Superior temporal gyrus (tissue), 1 donor: ENCODE data around the gene APOB.

ENCODE experiments used
- DNase-seq: peaks from one replicate; pipeline ENCODE4 v3.0.0-alpha.2; 2016; ENCODE audit errors: extremely low spot score

APOB gene

GRCh38 chr2:21043744-21044532 lies at the start of gene APOB:
APOB (minus strand) TSS chr2:21044073; CDS start chr2:21043945, 128 bp downstream.
- no peak for DNase-seq

DNA sequence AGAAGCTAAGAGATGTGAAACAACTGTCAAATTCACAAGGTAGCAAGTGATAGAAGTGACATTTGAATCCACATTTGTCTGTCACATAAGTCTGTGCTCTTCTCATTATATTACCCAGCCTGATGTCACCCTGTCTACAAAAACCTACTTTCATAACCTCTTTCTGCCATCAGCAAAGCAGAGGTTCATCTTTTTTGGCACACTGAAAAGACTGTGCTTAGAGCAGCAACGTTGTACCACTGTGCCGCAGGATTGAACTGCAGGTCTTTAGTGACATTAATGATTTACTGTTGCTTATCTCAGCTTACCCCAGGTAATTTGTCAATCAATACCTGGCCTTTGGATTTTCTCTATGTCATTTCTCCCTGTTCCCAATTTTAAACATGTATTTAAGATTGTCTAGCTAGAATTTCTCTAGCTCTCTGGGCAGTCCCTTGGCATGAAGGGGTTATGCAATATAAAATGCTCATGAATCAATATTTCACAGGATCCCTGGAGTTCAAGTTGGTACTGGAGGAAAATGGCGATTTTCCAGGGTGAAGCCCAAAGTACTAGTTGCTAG lies 48.5 kb upstream of the APOB start:
- DNase-seq, result no peak

- no peak for DNase-seq
Measured at GRCh38 chr2:21084401-21084800, 40.5 kb upstream of the APOB start.

DNA sequence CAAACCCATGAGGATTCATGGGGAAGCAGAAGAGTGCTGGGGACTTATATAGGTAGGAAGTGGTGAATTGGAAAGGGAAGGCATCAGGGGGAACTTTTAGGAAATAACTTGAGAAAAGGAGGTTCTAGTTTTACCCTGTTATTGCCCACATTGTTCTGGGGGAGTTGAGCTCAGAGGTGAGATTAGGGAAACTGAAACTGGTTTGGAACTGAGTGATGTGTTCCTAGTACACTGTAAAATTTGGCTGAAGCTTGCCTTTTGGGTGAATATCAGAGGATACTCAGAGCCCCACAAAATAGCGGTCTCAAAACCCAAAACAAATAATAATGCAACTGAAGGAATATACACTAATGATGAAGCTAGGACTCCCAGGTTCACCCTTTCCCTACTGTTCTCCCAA lies 39.6 kb upstream of the APOB start:
- no peak for DNase-seq

DNA sequence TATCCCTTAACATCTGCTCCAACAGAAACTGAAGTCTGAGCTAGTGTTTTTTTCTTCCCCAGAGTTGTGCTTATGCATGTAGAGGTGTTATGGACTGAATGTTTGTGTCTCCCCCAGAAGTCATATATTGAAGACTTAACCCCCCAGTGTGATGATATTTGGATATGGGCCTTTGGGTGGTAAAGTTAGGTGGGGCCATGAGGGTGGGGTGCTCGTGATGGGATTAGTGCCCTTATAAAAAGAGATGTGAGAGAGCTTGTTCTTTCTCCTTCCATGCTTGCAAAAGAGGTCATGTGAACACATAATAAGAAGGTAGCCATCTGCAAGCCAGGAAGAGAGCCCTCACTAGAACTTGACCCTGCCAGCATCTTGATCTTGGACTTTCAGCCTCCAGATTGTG lies 34.4 kb upstream of the APOB start:
- no peak for DNase-seq

DNA sequence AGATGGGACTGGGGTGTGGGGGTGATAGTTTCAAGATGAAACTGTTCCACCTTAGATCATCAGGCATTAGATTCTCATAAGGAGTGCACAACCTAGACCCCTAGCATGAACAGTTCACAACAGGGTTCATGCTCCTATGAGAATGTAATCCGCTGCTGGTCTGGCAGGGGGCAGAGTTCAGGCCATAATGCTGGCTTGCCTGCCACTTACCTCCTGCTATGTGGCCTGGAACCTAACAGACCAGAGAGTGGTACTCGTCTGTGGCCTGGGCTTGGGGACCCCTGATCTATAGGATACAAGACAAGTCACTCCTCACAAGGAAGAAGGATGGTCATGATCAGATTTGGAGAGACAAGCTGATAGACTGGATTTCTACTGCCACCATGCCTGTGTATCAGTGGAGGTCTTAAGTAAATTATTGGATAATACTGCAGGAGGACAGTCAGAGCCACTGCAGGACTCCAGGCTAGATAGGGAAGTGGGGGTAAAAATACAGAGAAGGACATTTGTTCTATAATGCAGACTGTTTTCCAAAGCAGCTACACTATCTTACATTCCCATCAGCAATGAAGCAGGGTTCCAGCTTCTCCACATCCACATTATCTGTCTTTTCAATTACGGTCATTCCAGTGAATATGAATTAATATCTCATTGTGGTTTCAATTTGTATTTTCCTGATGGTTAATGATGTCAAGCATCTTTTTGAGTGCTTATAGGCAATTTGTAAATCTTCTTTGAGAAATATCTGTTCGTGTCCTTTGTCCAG lies 28.8 kb upstream of the APOB start:
- no peak for DNase-seq

- no peak for DNase-seq
Measured at GRCh38 chr2:21070341-21071257, 26.7 kb upstream of the APOB start.

DNA sequence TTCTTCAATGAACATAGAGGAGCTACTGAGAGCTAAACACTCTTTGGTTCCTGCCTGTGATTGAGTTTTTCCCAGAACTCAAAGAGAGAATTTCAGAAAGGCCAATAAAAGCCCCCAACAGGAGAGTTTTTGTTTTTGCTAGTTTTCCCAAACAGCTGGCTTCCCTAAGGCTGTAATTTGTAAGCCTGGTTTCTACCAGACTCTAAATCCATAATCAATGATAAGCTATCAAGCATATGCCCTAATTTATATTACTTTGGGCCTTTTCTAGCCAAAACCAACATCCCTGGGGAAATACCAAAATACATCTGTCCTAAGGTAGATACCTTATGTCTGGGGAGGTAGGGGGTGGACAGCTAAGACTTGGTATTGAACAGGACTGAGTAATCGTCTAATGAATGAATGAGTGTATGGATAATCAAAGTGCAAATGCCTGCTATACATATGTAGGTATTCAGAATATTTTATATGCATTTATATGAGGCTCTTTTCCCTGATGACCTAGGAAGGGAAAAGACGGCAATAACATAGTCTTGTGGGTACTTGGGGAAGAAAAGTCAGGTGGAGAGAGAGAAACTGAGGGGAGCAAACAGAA lies 26.0 kb upstream of the APOB start:
- no peak for DNase-seq

GRCh38 chr2:21067859-21068537 lies 24.1 kb upstream of the APOB start:
- DNase-seq, result no peak

DNA sequence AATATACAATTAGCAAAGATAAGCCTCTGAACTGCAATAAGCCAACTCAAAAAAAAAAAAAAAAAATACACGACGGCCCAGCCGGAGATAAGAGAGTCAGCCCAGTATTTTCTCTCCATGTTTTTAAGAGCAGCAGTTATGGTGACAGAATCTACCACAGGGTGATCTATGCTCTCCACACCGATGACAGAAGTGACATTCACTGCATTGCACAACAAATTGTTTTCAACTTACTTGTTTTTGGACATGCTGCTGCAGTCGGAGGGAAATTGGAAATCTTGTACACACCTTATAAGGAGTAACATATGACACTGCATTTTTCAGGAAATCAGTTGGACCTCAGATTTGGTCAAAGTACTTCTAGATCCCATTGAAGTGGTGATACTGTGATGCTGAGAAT lies 23.3 kb upstream of the APOB start:
- DNase-seq, result no peak

- DNase-seq, result no peak
Measured at GRCh38 chr2:21059885-21060610, 16.2 kb upstream of the APOB start.

GRCh38 chr2:21057097-21057496 lies 13.2 kb upstream of the APOB start:
- no peak for DNase-seq

DNA sequence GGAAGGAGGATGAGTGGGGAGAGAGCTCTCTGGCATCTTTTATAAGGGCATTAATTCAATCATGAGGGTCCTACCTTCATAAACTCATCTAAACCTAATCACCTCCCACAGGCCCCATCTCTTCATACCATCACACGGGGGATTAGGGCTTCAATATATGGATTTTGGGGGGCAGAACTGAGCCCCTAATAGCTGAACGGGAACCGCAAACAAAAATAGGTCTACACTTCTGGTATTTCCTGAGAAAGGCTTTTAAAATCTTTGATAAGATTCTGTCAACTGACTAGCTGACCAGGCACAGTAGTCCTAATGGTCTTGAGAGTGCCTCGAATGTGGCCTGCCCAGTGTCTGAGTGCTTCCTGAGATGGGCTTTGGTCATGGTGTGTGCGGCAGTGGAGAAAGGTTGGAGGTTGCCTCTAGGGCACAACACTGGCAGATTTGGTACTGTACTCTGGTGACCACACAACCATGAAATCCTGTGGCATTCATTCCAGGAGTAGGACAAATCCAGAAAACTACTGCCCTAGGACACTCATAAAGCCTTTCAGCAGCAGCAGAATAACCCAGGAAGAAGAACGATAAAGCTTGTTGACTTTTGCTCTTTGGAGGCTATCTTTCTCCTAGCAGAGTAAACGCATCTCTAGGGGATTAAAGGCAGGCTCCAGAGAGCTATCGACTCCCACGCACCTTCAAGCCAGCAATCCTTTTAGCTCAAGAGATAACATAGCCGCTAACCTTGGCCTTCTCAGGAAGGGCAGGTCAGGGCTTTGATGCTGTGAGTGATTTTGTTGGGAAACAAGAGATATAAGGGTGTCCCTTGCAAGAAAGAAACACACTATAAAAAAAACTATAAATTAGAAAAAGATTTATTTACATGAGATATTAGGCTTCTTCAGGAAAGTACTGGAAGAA lies 12.3 kb upstream of the APOB start:
- no peak for DNase-seq

DNA sequence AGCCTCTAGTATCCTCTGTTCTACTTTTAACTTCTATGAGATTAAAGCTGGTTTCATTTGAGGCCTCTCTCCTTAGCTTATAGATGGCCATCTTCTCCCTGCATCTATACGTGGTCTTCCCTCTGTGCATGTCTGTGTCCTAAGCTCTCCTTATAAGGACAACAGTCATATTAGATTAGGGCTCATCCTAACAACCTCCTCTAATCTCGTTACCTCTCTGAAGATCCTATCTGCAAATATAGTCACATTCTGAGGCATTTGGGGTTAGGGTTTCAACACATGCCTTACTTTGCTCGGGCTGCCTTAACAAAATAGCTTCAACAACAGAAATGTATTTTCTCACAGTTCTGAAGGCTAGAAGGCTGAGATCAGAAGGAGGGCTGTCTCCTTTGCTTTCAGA lies 11.6 kb upstream of the APOB start:
- DNase-seq, result no peak

- DNase-seq, result no peak
Measured at GRCh38 chr2:21054011-21054410, 10.1 kb upstream of the APOB start.

DNA sequence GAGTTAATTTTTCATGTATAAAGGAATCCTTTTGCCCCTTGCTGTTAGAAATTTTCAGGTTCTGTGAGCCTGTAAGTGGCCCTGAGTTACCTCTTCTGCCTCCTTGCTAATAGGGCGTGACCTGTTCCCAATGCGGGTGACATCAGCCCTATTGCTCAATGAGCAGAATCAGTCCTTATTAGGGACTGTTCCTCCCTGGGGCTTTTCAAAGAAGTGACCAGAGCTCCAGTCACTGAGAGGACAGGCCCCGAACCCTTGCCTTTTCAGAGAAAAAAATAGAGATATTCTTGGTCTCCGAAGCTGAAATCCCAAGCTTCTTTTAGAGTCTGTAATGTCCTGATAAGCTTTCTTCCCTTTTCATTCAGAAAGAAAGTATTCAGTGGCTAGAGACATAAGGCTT lies 8.2 kb upstream of the APOB start:
- no peak for DNase-seq

- DNase-seq, result no peak
Measured at GRCh38 chr2:21050164-21050563, 6.3 kb upstream of the APOB start.

DNA sequence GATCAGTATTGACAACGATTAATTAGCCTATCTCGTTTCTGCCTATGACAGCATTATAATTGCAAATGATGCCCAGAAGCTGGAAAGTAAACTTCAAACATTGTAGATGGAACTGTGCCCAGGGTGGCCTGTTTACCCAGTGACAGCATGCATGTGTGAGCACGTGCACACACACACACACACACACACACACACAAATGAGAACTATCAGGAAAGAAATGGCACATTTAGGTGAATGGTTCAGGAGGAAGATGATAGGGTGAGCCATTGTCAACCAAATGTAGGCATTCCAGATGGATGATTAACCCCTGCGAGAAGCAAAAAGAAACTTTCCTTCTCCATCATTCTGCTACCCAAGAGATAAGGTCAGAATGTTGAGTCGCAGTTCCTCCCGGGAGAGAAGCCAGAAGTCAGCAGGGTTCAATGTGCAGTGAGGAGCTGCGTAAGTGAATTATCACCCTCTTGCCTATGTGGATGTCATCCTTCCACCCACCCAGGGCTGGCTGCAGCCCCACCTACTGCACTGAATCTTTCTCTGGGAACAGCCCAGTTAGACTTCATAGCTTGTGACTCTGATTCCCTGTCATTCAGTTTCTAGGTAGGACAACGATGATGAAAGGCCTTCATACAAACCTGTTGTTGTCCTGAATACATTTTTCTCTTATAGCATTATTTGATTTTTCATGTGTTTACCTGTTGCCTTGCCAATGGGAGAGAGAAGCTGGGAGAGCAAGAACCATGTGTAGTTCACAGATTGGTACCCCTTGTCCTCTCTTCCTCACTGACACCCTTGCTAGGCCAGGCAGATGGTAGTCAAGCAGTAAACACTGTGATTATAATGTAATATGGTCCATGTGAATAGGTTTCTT lies 3.5 kb upstream of the APOB start:
- DNase-seq, result no peak
